Keratinocyte (primary cell): ENCODE results near the gene CAND2. TPM values are rescaled to one million over a fixed set of nuclear protein-coding genes. Genes with fewer than 3 reads are reported as not detected.
"Not testable (repeated sequence)": the region's sequence is repeated elsewhere in the genome, so short reads cannot be mapped to it uniquely, and the experiment has no call there.

Experiments
- DNase-seq: peaks from one replicate; pipeline ENCODE4 v3.0.0-alpha.2; 2011; ENCODE audit warnings: low read depth, missing footprints, low spot score
- FAIRE-seq: peaks from 2 replicates; lab custom pipeline; 2011; peaks lifted over from hg19 to GRCh38; lab: Jason Lieb, UNC
- H2AFZ ChIP-seq: 2 replicates; pipeline ENCODE4 v1.6.0; 2012; ENCODE audit warnings: low read length, control low read depth, inconsistent platforms; ENCODE audit not compliant: control insufficient read depth
- H3K27ac ChIP-seq: 2 replicates; pipeline ENCODE4 v1.5.1; 2011; ENCODE audit warnings: low read length; ENCODE audit not compliant: control insufficient read depth, insufficient read depth
- H3K27me3 ChIP-seq: 3 replicates; pipeline ENCODE4 v1.6.0; 2011; ENCODE audit warnings: low read length; ENCODE audit not compliant: control insufficient read depth, insufficient read depth; ENCODE audit errors: extremely low read depth
- H3K36me3 ChIP-seq, 2 experiments: 2 replicates in 1 of 2; 3 replicates in 1 of 2; pipeline ENCODE4 v1.5.1; 2011; ENCODE audit warnings: low read length in 2 of 2, mild to moderate bottlenecking in 1 of 2; ENCODE audit not compliant: control insufficient read depth in 2 of 2, insufficient read depth in 2 of 2; ENCODE audit errors: extremely low read depth in 1 of 2
- H3K4me1 ChIP-seq: 3 replicates; pipeline ENCODE4 v1.5.1; 2011; ENCODE audit warnings: low read length; ENCODE audit not compliant: control insufficient read depth, insufficient read depth; ENCODE audit errors: extremely low read depth
- H3K4me2 ChIP-seq: 3 replicates; pipeline ENCODE4 v1.6.0; 2011; ENCODE audit warnings: low read depth, low read length; ENCODE audit not compliant: control insufficient read depth, insufficient read depth; ENCODE audit errors: extremely low read depth
- H3K4me3 ChIP-seq, 3 experiments: fragments of 200-600 bp in 1 of 3; sonication (generic) in 1 of 3; 2 replicates in 2 of 3; 3 replicates in 1 of 3; pipeline ENCODE4 v1.5.1; 2011 to 2016; ENCODE audit warnings: low read length in 3 of 3, mild to moderate bottlenecking in 3 of 3, control low read depth in 2 of 3, inconsistent platforms in 1 of 3, low read depth in 1 of 3, mixed read lengths in 1 of 3, mixed run types in 1 of 3, moderate library complexity in 1 of 3; ENCODE audit not compliant: control insufficient read depth in 2 of 3, insufficient read depth in 2 of 3; ENCODE audit errors: extremely low read depth in 1 of 3
- H3K79me2 ChIP-seq: 2 replicates; pipeline ENCODE4 v1.6.0; 2012; ENCODE audit warnings: low read length; ENCODE audit not compliant: control insufficient read depth, insufficient read depth
- H3K9ac ChIP-seq: 3 replicates; pipeline ENCODE4 v1.6.0; 2011; ENCODE audit warnings: low read length; ENCODE audit not compliant: control insufficient read depth, insufficient read depth; ENCODE audit errors: extremely low read depth
- H3K9me1 ChIP-seq: 3 replicates; pipeline ENCODE4 v1.6.0; 2011; ENCODE audit warnings: low read length; ENCODE audit not compliant: control insufficient read depth, insufficient read depth; ENCODE audit errors: extremely low read depth
- H3K9me3 ChIP-seq: 2 replicates; pipeline ENCODE4 v1.5.1; 2012; ENCODE audit warnings: low read depth, low read length; ENCODE audit not compliant: control insufficient read depth
- H4K20me1 ChIP-seq: 3 replicates; pipeline ENCODE4 v1.6.0; 2011; ENCODE audit warnings: low read length; ENCODE audit not compliant: control insufficient read depth, insufficient read depth; ENCODE audit errors: extremely low read depth
- EZH2 ChIP-seq: IDR thresholded peaks from one replicate; pipeline ENCODE4 v1.6.1; 2012; ENCODE audit warnings: inconsistent platforms, mild to moderate bottlenecking, low read length, moderate library complexity
- dilution Hi-C: fragments of 300-500 bp; cut with MboI; formaldehyde crosslinking; loops from one replicate; pipeline ENCODE4 v1.7.0; 2020; ENCODE audit warnings: low sequenced_read_pairs; ENCODE audit not compliant: extremely low pct_ligation_motif_present
- polyA plus RNA-seq, 5 experiments: library from polyadenylated mRNA; depleted of rRNA in 3 of 5; stranded (reverse) in 3 of 5; stranded (forward) in 1 of 5; unstranded in 1 of 5; fragments of >200 nt; gene quantifications; 1 replicate in 1 of 5; 2 replicates in 3 of 5; 3 replicates in 1 of 5; pipeline versions ENCODE4 v1.2.1 to v1.2.3, GENCODE V29; 2011 to 2012; ENCODE audit warnings: missing spikeins in 2 of 5, low read depth in 1 of 5, low replicate concordance in 1 of 5
- TF ChIP-seq, protein P1 (sequence below), 3 experiments: IDR thresholded peaks in 1 of 3; conservative IDR thresholded peaks in 1 of 3; optimal IDR thresholded peaks in 1 of 3; 2 replicates in 2 of 3; 3 replicates in 1 of 3; pipeline versions ENCODE3 to v1.5.1; 2011; ENCODE audit warnings: low read length in 3 of 3, mild to moderate bottlenecking in 3 of 3, moderate library complexity in 2 of 3, control low read depth in 1 of 3, inconsistent platforms in 1 of 3; ENCODE audit not compliant: insufficient read depth in 2 of 3; ENCODE audit errors: extremely low read depth in 1 of 3

The CAND2 gene
- polyA plus RNA-seq, 1 donor (not counting 4 experiments of a cell fraction or from before 2014, with no cell fraction given): 0.05 TPM

GRCh38 chr3:12785096-12785495 is 11.4 kb upstream of the CAND2 start:
- no peaks in the 10 kb centered on the region for H3K9me3 ChIP-seq
- H3K9ac ChIP-seq: no peak overlapping the region
- dilution Hi-C loops: no loop called here
- H3K9me1 ChIP-seq: no peaks in the 10 kb centered on the region
- H3K36me3 ChIP-seq: no peaks in the 10 kb centered on the region
- no peak overlapping the region for H3K27ac ChIP-seq
- no peaks in the 10 kb centered on the region for H3K4me1 ChIP-seq
- H2AFZ ChIP-seq: no peak overlapping the region
- DNase-seq (no peak), FAIRE-seq (no peak)
- no peaks in the 10 kb centered on the region for H3K27me3 ChIP-seq
- no peaks in the 10 kb centered on the region for H4K20me1 ChIP-seq
- no peaks in the 10 kb centered on the region for H3K79me2 ChIP-seq
- H3K4me2 ChIP-seq: no peak overlapping the region
- H3K4me3 ChIP-seq: no peak overlapping the region
- TF ChIP-seq EZH2: no peak
- TF ChIP-seq, protein P1, sequence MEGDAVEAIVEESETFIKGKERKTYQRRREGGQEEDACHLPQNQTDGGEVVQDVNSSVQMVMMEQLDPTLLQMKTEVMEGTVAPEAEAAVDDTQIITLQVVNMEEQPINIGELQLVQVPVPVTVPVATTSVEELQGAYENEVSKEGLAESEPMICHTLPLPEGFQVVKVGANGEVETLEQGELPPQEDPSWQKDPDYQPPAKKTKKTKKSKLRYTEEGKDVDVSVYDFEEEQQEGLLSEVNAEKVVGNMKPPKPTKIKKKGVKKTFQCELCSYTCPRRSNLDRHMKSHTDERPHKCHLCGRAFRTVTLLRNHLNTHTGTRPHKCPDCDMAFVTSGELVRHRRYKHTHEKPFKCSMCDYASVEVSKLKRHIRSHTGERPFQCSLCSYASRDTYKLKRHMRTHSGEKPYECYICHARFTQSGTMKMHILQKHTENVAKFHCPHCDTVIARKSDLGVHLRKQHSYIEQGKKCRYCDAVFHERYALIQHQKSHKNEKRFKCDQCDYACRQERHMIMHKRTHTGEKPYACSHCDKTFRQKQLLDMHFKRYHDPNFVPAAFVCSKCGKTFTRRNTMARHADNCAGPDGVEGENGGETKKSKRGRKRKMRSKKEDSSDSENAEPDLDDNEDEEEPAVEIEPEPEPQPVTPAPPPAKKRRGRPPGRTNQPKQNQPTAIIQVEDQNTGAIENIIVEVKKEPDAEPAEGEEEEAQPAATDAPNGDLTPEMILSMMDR (optimal IDR thresholded peaks at IDR 0.05 in 1 of 3, IDR thresholded peaks at IDR 0.05 in 1 of 3, conservative IDR thresholded peaks at IDR 0.05 in 1 of 3; ENCODE audit: extremely low read depth in 1 of 3, insufficient read depth in 2 of 3, low read length in 3 of 3): no peak

DNA sequence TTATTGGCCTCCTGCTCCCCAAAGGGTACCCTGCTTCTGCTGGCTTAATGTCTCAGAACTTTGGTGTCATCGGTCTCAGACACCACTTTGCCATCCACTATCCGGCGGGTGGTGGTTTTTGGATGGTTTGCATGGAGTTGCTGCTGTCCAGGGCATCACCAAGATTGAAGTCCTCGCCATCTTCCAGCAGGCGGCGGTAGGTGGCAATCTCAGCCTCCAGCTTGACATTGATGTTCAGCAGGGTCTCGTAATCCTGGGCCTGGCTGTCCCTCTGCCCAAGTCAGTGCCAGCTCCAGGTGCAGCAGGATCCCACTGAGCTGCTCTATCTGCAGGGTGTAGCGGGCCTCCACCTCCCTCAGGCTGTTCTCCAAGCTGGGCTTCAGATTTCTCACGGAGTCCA is 9.1 kb upstream of the CAND2 start:
- dilution Hi-C loops, H3K4me3 ChIP-seq, H3K27me3 ChIP-seq, H3K36me3 ChIP-seq, H3K4me1 ChIP-seq, H3K9me3 ChIP-seq, H3K9ac ChIP-seq, H2AFZ ChIP-seq, DNase-seq, H3K4me2 ChIP-seq, H3K79me2 ChIP-seq, H3K27ac ChIP-seq, FAIRE-seq, H4K20me1 ChIP-seq, H3K9me1 ChIP-seq: not testable (repeated sequence)
- TF ChIP-seq, protein P1 (optimal IDR thresholded peaks at IDR 0.05 in 1 of 3, IDR thresholded peaks at IDR 0.05 in 1 of 3, conservative IDR thresholded peaks at IDR 0.05 in 1 of 3; ENCODE audit: extremely low read depth in 1 of 3, insufficient read depth in 2 of 3, low read length in 3 of 3): peak; percentile 16 to 54 (median 37)

- H3K36me3 ChIP-seq, H3K4me3 ChIP-seq, H3K9me3 ChIP-seq, H3K4me1 ChIP-seq, H4K20me1 ChIP-seq, dilution Hi-C loops, FAIRE-seq, H3K79me2 ChIP-seq, H3K27me3 ChIP-seq, H3K9me1 ChIP-seq, H3K9ac ChIP-seq, DNase-seq, H3K27ac ChIP-seq, H3K4me2 ChIP-seq, H2AFZ ChIP-seq: not testable (repeated sequence)
Measured at GRCh38 chr3:12787967-12788690, 8.4 kb upstream of the CAND2 start.
